ENCODE data around the gene CHD5. TPM values are rescaled to one million over a fixed set of nuclear protein-coding genes. Genes with fewer than 3 reads are reported as not detected.

The CHD5 gene
- total and polyA plus RNA-seq, 2 of the 13 experiments (the other 11 are each of a cell fraction or from before 2014, with no cell fraction given) = 0.02 to 0.21 TPM

DNA sequence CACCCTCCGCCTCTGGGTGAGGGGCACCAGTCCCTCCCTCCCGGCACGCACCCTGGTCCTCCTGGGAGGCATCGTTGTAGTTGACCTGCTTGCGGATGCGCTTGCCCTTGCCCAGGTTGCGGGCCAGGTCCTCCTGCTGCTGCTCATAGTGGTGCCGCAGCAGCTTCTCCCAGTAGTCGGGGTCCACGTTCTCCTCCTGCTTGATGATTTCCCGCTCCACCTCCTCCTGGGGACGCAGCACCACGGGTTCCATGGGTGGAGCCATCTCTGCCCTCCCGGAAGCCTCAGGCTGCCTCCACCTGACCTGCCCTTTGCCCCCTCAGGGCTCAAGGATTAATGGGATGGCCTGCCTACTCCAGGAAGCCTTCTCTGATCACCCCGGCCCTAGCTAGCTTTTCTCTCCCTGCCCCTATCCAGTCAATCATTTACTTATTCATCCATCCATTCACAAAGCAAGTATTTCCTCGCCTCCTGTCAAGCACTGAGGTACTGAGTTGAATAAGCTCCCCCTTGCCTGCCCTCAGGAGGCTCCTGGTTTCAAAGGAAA lies 53.5 kb downstream of the CHD5 start:
- in situ Hi-C loops (cut with HindIII; ENCODE audit: extremely low pct_ligation_motif_present, low pct_unique_long_range_greater_than_20kb) = no loop called here
- BruUV-seq (replicated peaks) = no TSS peak
- H2AFZ ChIP-seq (ENCODE audit: low read length) = no peak overlapping the region
- no peaks in the 10 kb centered on the region for H3K9me3 ChIP-seq (ENCODE audit: low read length)
- no peaks in the 10 kb centered on the region for H3K79me2 ChIP-seq (ENCODE audit: insufficient read depth, low read length)
- no peak overlapping the region for H3K27ac ChIP-seq (ENCODE audit: extremely low read length, insufficient read depth, low read length)
- H3K4me1 ChIP-seq (ENCODE audit: insufficient read depth, low read length) = peaks cover 23% of the 10 kb centered on the region
- H3K4me3 ChIP-seq (replicated peaks in 1 of 3; ENCODE audit: insufficient read depth in 1 of 3, low read depth in 2 of 3, low read length in 3 of 3) = no peak overlapping the region
- no peak overlapping the region for H3K9ac ChIP-seq (ENCODE audit: insufficient read depth, low read depth, low read length)
- peak; percentile 23 for FAIRE-seq
- 35% methylated on average over 9 of the region's 16 CpGs for WGBS (ENCODE audit: low lambda C conversion rate)
- H3K36me3 ChIP-seq (replicated peaks in 1 of 2; ENCODE audit: control insufficient read depth in 1 of 2, insufficient read depth in 2 of 2, low read length in 2 of 2) = no peaks in the 10 kb centered on the region
- ChIA-PET CTCF (ENCODE audit: low intra/inter-chr PET ratio, low total read pairs) (no interaction called here), POLR2A (no interaction called here)
- peak; percentile 33 for DNase-seq (ENCODE audit: low spot score)
- ATAC-seq = peak; percentile 57
- H3K27me3 ChIP-seq (ENCODE audit: control insufficient read depth in 1 of 2, insufficient read depth in 2 of 2, low read length in 2 of 2) = peaks cover 3 to 28% of the 10 kb centered on the region in 2 experiments; a peak in 3 of 5 replicates
- no peaks in the 10 kb centered on the region for H4K20me1 ChIP-seq (ENCODE audit: insufficient read depth, low read length)
- intact Hi-C loops (cut with micrococcal nuclease; ENCODE audit: unreplicated experiment) = no loop called here
- H3K4me2 ChIP-seq (ENCODE audit: low read depth, low read length) = no peak overlapping the region
- TF ChIP-seq, protein P1, sequence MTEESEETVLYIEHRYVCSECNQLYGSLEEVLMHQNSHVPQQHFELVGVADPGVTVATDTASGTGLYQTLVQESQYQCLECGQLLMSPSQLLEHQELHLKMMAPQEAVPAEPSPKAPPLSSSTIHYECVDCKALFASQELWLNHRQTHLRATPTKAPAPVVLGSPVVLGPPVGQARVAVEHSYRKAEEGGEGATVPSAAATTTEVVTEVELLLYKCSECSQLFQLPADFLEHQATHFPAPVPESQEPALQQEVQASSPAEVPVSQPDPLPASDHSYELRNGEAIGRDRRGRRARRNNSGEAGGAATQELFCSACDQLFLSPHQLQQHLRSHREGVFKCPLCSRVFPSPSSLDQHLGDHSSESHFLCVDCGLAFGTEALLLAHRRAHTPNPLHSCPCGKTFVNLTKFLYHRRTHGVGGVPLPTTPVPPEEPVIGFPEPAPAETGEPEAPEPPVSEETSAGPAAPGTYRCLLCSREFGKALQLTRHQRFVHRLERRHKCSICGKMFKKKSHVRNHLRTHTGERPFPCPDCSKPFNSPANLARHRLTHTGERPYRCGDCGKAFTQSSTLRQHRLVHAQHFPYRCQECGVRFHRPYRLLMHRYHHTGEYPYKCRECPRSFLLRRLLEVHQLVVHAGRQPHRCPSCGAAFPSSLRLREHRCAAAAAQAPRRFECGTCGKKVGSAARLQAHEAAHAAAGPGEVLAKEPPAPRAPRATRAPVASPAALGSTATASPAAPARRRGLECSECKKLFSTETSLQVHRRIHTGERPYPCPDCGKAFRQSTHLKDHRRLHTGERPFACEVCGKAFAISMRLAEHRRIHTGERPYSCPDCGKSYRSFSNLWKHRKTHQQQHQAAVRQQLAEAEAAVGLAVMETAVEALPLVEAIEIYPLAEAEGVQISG (CRISPR knock-in tag; IDR thresholded peaks at IDR 0.05) = no peak
- TF ChIP-seq, protein P2, sequence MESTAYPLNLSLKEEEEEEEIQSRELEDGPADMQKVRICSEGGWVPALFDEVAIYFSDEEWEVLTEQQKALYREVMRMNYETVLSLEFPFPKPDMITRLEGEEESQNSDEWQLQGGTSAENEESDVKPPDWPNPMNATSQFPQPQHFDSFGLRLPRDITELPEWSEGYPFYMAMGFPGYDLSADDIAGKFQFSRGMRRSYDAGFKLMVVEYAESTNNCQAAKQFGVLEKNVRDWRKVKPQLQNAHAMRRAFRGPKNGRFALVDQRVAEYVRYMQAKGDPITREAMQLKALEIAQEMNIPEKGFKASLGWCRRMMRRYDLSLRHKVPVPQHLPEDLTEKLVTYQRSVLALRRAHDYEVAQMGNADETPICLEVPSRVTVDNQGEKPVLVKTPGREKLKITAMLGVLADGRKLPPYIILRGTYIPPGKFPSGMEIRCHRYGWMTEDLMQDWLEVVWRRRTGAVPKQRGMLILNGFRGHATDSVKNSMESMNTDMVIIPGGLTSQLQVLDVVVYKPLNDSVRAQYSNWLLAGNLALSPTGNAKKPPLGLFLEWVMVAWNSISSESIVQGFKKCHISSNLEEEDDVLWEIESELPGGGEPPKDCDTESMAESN (CRISPR knock-in tag; conservative IDR thresholded peaks at IDR 0.05) = peak; percentile 98
- TF ChIP-seq ZMYM2 (CRISPR knock-in tag; IDR thresholded peaks at IDR 0.05) (peak; percentile 58; the same call in 1 of the 2 replicates), ZKSCAN8 (CRISPR knock-in tag; IDR thresholded peaks at IDR 0.05; ENCODE audit: borderline replicate concordance) (no peak), HNF1A (IDR thresholded peaks at IDR 0.05; ENCODE audit: low read depth) (peak; percentile 64; the same call in 1 of the 2 replicates), HNF1A (CRISPR knock-in tag; IDR thresholded peaks at IDR 0.05; ENCODE audit: borderline replicate concordance) (no peak; the same call in 1 of the 2 replicates), HOXD1 (CRISPR knock-in tag; IDR thresholded peaks at IDR 0.05) (no peak), ZFP36 (IDR thresholded peaks at IDR 0.05; ENCODE audit: borderline replicate concordance, low read depth, low read length, partially characterized antibody) (peak; percentile 97), CENPT (CRISPR knock-in tag; IDR thresholded peaks at IDR 0.05; ENCODE audit: low read depth) (no peak), HMG20B (CRISPR knock-in tag; conservative IDR thresholded peaks at IDR 0.05) (no peak), ZNF567 (CRISPR knock-in tag; IDR thresholded peaks at IDR 0.05; ENCODE audit: borderline replicate concordance) (no peak), PITX1 (CRISPR knock-in tag; IDR thresholded peaks at IDR 0.05) (peak; percentile 80), HNRNPL (IDR thresholded peaks at IDR 0.05; ENCODE audit: low read depth, low read length) (0 out of 2 replicates have a peak, but pooled peaks have one; percentile 35), ZMYM3 (CRISPR knock-in tag; IDR thresholded peaks at IDR 0.05) (peak; percentile 68; the same call in 1 of the 2 replicates), NR2C2 (CRISPR knock-in tag; IDR thresholded peaks at IDR 0.05; ENCODE audit: borderline replicate concordance) (peak; percentile 71; the same call in 1 of the 2 replicates), ZMYM4 (CRISPR knock-in tag; IDR thresholded peaks at IDR 0.05) (no peak)

Data from HepG2 (cell line).